ENCODE results near the gene UCHL3.

UCHL3 gene

GRCh38 chr13:75652726-75653125 lies 103.1 kb downstream of the UCHL3 start:
- H3K4me1 ChIP-seq (ENCODE audit: control insufficient read depth, low read depth, low read length) = no peaks in the 10 kb centered on the region
- no peak overlapping the region for H3K27ac ChIP-seq (ENCODE audit: low read length)
- H3K27me3 ChIP-seq (ENCODE audit: control insufficient read depth, insufficient read depth, low read length) = no peaks in the 10 kb centered on the region
- no peaks in the 10 kb centered on the region for H3K9me3 ChIP-seq (ENCODE audit: control insufficient read depth, low read depth, low read length)
- H3K9ac ChIP-seq (ENCODE audit: low read length) = no peak overlapping the region
- no peaks in the 10 kb centered on the region for H3K36me3 ChIP-seq (ENCODE audit: control insufficient read depth, low read depth, low read length)
- H3K4me3 ChIP-seq (ENCODE audit: low read length) = no peak overlapping the region

Data from iPS-18a (cell line).